Smooth muscle cell of the coronary artery (primary cell): Measurements from ENCODE around the gene HJV. TPM values are rescaled to one million over a fixed set of nuclear protein-coding genes. Genes with fewer than 3 reads are reported as not detected.

Experiments used
- total RNA-seq: library from RNA; depleted of rRNA; stranded (reverse); fragments of >200 nt; gene quantifications from 2 replicates; pipeline ENCODE4 v1.2.3, GENCODE V29; 2014; ENCODE audit warnings: low replicate concordance

The HJV gene, protein sequence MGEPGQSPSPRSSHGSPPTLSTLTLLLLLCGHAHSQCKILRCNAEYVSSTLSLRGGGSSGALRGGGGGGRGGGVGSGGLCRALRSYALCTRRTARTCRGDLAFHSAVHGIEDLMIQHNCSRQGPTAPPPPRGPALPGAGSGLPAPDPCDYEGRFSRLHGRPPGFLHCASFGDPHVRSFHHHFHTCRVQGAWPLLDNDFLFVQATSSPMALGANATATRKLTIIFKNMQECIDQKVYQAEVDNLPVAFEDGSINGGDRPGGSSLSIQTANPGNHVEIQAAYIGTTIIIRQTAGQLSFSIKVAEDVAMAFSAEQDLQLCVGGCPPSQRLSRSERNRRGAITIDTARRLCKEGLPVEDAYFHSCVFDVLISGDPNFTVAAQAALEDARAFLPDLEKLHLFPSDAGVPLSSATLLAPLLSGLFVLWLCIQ
- total RNA-seq, result not detected in 2 replicates

DNA sequence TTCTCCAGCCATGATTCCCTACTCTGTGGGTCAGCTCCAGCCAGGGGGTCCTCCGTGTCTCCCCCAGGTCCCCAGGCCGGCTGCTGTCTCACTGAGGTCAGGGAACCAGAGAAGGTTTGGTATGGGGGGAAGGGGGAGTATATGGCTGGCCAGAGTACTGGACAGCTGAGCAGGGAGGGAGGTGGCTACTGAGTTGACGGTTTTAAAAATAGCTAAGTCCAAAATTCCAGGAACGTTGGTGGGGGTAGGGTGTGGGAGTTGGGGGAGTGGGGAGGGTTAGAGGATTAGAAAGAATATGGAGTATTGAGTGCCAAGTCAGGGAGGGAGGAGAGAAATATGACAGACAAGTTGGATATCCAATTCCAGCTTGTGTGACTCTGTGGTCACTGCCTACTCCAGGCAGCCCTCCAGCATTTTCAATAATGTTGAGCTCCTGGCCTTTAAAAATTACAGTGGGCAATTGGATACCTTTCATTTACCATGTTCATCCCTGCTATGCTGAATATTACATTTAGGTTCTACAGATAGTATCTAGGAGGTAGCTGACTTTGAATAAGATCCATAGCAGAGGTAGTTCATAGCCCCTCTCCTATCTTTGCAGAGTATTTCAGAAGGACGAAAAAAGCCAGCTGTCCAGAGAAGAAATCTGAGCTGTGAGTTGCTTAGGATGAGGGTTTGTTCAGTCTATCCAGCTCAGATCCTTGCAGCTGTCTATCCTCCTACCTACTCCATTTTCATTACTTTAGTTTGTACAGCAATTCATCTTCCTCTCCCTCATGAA lies at the start of gene HJV:
HJV (minus strand) TSS at position 114 of the 781 bp plus-strand sequence. CDS start 1,504 bp downstream, outside the sequence.

DNA sequence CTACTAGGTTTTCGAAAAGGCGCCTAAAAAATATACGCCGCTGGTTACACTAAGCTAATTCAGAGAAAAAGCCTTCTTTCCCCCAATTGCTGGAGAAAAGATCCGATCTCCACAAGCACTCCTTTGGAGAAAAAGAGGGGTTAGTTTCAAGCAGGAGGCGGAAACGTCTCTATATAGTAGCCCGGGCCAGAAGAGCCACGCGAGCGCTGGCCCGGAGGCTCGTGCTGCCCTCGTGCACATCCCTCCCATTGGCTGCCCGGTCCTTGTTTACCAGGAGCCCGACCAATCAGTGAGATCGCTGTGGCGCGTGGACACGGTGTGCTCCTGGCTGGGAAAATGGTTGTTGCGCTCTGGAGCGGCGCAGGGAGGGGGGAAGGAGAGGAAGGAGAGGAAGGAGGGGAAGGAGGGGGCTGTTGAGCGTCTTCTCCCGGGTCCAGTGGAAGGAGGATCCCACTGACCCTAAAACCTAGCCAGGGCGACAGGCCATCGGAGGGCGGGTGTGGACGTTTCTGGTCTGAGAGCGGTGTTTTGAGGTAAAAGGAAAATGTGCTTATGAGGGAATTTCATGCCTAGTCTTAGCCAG lies 25.0 kb downstream of the HJV start, which contains the start of gene TXNIP:
TXNIP (minus strand) TSS at position 147 of the 583 bp plus-strand sequence. CDS start 313 bp downstream, outside the sequence.

Other genes with a start within 250 kb of the HJV start
- 7.7 and 8.9 TPM in 2 replicates for gene RNF115, start 197.6 kb downstream of the HJV start, total RNA-seq
- gene POLR3C, start 197.5 kb downstream of the HJV start, total RNA-seq, result 21.0 and 28.4 TPM in 2 replicates
- gene NUDT17, start 176.1 kb downstream of the HJV start, total RNA-seq, result 1.2 and 4.4 TPM in 2 replicates
- gene PIAS3, start 162.7 kb downstream of the HJV start, total RNA-seq, result 2.5 and 6.3 TPM in 2 replicates
- 0.45 and 1.4 TPM in 2 replicates for gene ANKRD35, start 135.9 kb downstream of the HJV start, total RNA-seq
- 0.23 and 7.4 TPM in 2 replicates for gene ITGA10, start 111.7 kb downstream of the HJV start, total RNA-seq
- 22.6 and 25.1 TPM in 2 replicates for gene PEX11B, start 103.0 kb downstream of the HJV start, total RNA-seq
- gene RBM8A, start 94.3 kb downstream of the HJV start, total RNA-seq, result 154 and 166 TPM in 2 replicates
- 8.4 and 15.4 TPM in 2 replicates for gene LIX1L, start 63.7 kb downstream of the HJV start, total RNA-seq
- gene ANKRD34A, start 57.2 kb downstream of the HJV start, total RNA-seq, result 0.15 and 0.35 TPM in 2 replicates
- gene POLR3GL, start 57.0 kb downstream of the HJV start, total RNA-seq, result 15.6 and 23.4 TPM in 2 replicates
- gene TXNIP, start 25.2 kb downstream of the HJV start, total RNA-seq, result 59.5 and 488 TPM in 2 replicates
- gene NBPF10, start 123.1 kb upstream of the HJV start, total RNA-seq, result 1.9 and 2.3 TPM in 2 replicates
- gene NOTCH2NLA, start 207.3 kb upstream of the HJV start, total RNA-seq, result 83.5 and 106 TPM in 2 replicates